Stomach (tissue), 9 donors: Measurements from ENCODE around the gene USP32. TPM values are rescaled to one million over a fixed set of nuclear protein-coding genes. Genes with fewer than 3 reads are reported as not detected.
A peak's percentile ranks its signal among the peaks of the same experiment; 100 is the strongest.

Source experiments
- DNase-seq, 2 donors: peaks; one replicate each; pipeline versions ENCODE4 v3.0.0 to v3.0.0-alpha.2; 2013 to 2019
- H3K27ac ChIP-seq, 5 donors: fragments of 200-600 bp in 4 of 5; sonication (generic) in 4 of 5; one replicate each; pipeline ENCODE4 v1.5.1; 2013 to 2019; ENCODE audit warnings: mild to moderate bottlenecking in 1 of 5, moderate library complexity in 1 of 5
- H3K27me3 ChIP-seq, 3 donors: fragments of 200-600 bp; sonication (generic); one replicate each; pipeline ENCODE4 v1.5.1; 2017 to 2019; ENCODE audit warnings: mixed run types in 1 of 3
- H3K36me3 ChIP-seq, 4 donors: fragments of 200-600 bp; sonication (generic); 1 replicate in 3 of 4; 2 replicates in 1 of 4; pipeline ENCODE4 v1.5.1; 2016 to 2019
- H3K4me1 ChIP-seq, 4 donors: fragments of 200-600 bp; sonication (generic); one replicate each; pipeline ENCODE4 v1.5.1; 2016 to 2019
- H3K4me3 ChIP-seq, 4 donors: fragments of 200-600 bp; sonication (generic) in 3 of 4; one replicate each; pipeline ENCODE4 v1.5.1; 2016 to 2019; ENCODE audit warnings: mild to moderate bottlenecking in 1 of 4
- H3K9me3 ChIP-seq, 4 donors: fragments of 200-600 bp; sonication (generic); one replicate each; pipeline ENCODE4 v1.5.1; 2016 to 2019
- EP300 ChIP-seq: sonication (generic); formaldehyde crosslinking; IDR thresholded peaks from one replicate; pipeline ENCODE4 v1.6.1; 2017; ENCODE audit warnings: antibody characterized with exemption
- POLR2A ChIP-seq, 4 donors: fragments of 450-650 bp; IDR thresholded peaks; one replicate each; pipeline ENCODE4 v1.6.1; 2016; ENCODE audit warnings: antibody characterized with exemption in 4 of 4, control low read depth in 2 of 4, mild to moderate bottlenecking in 1 of 4, moderate library complexity in 1 of 4
- POLR2AphosphoS5 ChIP-seq, 3 donors: sonication (generic); formaldehyde crosslinking; IDR thresholded peaks; one replicate each; pipeline ENCODE4 v1.6.1; 2016; ENCODE audit warnings: antibody characterized with exemption in 3 of 3
- WGBS, 5 donors: extraction: QIAGEN DNeasy Blood & Tissue Kit in 3 of 5; methylation state at CpG; one replicate each; pipeline versions ENCODE4 v1.1.5 to v1.1.7; 2013 to 2018; 5-methylcytosine and 5-hydroxymethylcytosine counted together
- intact Hi-C: fragments of 100-400 bp; cut with DNase I; formaldehyde crosslinking; loops from one replicate; pipeline ENCODE4 v1.15.1; 2023; ENCODE audit warnings: low total_unique reads
- polyA plus RNA-seq, 3 donors: library from polyadenylated mRNA; stranded (reverse); fragments of 200-250 nt; gene quantifications; one replicate each; pipeline ENCODE4 v1.2.3, GENCODE V29; 2013
- total RNA-seq, 5 donors: library from RNA; depleted of rRNA; stranded (reverse); fragments of >200 nt; gene quantifications; one replicate each; pipeline versions ENCODE4 v1.1.0 to v1.2.3, GENCODE V29; 2014 to 2016
- TF ChIP-seq, protein P1 (sequence below), 7 experiments: fragments of 450-650 bp in 4 of 7; fragments of 200-600 bp in 3 of 7; sonication (generic) in 3 of 7; IDR thresholded peaks; one replicate each; pipeline ENCODE4 v1.5.1; 2016 to 2019; ENCODE audit warnings: antibody characterized with exemption in 7 of 7, control low read depth in 2 of 7, mild to moderate bottlenecking in 1 of 7
- donor health status: healthy with polysubstance abuse.
- donor health status: Bipolar disorder and iron deficiency.
- donor health status: healthy.

The USP32 gene
- total and polyA plus RNA-seq, 8 donors, result 7.5 to 70.9 (median 16.0) TPM

DNA sequence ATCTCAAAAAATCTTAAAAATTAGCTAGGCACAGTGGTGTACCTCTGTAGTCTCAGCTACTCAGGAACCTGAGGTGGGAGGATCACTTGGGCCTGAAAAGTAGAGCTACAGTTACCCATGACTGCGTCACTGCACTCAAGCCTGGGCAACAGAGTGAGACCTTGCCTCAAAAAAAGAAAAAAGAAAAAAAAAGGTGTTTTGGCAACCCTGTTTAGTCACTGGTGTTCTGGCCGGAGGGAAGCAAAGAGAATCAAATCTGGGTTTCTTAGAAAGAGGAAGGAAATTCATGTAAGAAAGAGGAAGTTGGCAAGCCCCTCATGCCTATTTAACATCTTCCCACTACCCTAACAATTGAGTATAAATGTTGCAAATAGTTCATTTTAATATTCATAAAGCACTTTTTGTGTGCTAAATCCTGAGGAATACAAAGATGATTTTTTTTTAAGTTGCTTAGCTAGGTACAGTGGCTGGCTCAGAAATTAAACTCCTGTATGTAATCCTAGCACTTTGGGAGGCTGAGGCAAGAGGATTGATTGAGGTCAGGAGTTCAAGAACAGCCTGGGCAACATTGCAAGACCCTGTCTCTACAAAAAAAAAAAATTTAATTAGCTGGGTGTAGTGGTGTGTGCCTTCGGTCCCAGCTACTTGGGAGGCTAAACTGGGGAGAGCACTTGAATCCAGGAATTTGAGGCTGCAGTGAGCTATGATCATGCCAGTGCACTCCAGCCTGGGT, 6.5 kb upstream of the USP32 start:
- intact Hi-C loops, result no loop called here
- Histone ChIP-seq H3K9me3 (no peaks in the 10 kb centered on the region), H3K36me3 (no peaks in the 10 kb centered on the region), H3K4me3 (no peak overlapping the region), H3K27me3 (no peaks in the 10 kb centered on the region), H3K4me1 (peaks cover 0 to 11% (median 0%) of the 10 kb centered on the region in 4 donors), H3K27ac (peak overlapping the region in 2 of 5 donors; percentile 56 to 64)
- DNase-seq, result peak in 1 of 2 donors; percentile 16
- WGBS, 5 donors, result 73 to 85% (median 80%) methylated on average over 3 of the region's 3 CpGs
- TF ChIP-seq POLR2A (IDR thresholded peaks at IDR 0.05), result no peak
- TF ChIP-seq, protein P1, sequence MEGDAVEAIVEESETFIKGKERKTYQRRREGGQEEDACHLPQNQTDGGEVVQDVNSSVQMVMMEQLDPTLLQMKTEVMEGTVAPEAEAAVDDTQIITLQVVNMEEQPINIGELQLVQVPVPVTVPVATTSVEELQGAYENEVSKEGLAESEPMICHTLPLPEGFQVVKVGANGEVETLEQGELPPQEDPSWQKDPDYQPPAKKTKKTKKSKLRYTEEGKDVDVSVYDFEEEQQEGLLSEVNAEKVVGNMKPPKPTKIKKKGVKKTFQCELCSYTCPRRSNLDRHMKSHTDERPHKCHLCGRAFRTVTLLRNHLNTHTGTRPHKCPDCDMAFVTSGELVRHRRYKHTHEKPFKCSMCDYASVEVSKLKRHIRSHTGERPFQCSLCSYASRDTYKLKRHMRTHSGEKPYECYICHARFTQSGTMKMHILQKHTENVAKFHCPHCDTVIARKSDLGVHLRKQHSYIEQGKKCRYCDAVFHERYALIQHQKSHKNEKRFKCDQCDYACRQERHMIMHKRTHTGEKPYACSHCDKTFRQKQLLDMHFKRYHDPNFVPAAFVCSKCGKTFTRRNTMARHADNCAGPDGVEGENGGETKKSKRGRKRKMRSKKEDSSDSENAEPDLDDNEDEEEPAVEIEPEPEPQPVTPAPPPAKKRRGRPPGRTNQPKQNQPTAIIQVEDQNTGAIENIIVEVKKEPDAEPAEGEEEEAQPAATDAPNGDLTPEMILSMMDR (IDR thresholded peaks at IDR 0.05), result no peak
- no peak for TF ChIP-seq EP300
- TF ChIP-seq POLR2AphosphoS5 (IDR thresholded peaks at IDR 0.05), result no peak

GRCh38 chr17:60396412-60396811, 4.5 kb upstream of the USP32 start:
- no peak overlapping the region for H3K27ac ChIP-seq
- TF ChIP-seq, protein P1 (IDR thresholded peaks at IDR 0.05), result no peak
- no peak for TF ChIP-seq POLR2A (IDR thresholded peaks at IDR 0.05)
- no peak for TF ChIP-seq POLR2AphosphoS5 (IDR thresholded peaks at IDR 0.05)
- TF ChIP-seq EP300, result no peak
- no peaks in the 10 kb centered on the region for H3K27me3 ChIP-seq
- H3K4me1 ChIP-seq, result peaks cover 0 to 18% (median 5%) of the 10 kb centered on the region in 4 donors
- no peaks in the 10 kb centered on the region for H3K36me3 ChIP-seq
- DNase-seq, result no peak
- WGBS, 5 donors, result 27 to 47% (median 45%) methylated on average over 3 of the region's 3 CpGs
- no peak overlapping the region for H3K4me3 ChIP-seq
- intact Hi-C loops, result no loop called here
- no peaks in the 10 kb centered on the region for H3K9me3 ChIP-seq

DNA sequence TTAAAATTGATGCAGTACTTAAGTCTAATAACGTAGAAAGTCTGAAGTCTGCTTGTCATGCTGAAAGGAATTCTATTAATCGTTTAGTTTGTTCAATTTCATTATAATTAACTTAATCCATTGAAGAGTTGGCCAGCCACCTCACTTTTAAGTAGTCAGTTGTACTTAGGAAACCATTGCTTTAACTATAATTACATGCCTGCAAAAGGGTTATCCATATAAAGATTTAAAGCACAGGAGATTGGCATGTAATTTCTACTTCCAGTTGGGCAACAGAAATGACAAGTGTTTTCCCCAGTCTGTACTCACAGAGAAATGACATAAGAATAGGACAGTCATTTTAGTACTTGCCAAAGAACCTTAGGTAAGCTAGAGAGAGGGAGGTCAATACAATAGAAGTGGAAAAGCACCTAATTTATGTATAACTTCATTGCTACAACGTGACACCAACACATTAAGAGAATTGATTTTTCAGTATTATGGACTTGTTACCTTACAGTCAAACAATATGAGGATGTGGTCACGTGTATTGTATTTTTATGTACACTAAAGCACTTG, 3.7 kb upstream of the USP32 start:
- intact Hi-C loops, result no loop called here
- H3K27ac ChIP-seq, result no peak overlapping the region
- H3K4me3 ChIP-seq, result no peak overlapping the region
- no peaks in the 10 kb centered on the region for H3K9me3 ChIP-seq
- DNase-seq, result no peak
- no peaks in the 10 kb centered on the region for H3K36me3 ChIP-seq
- H3K27me3 ChIP-seq, result no peaks in the 10 kb centered on the region
- TF ChIP-seq POLR2AphosphoS5 (IDR thresholded peaks at IDR 0.05), result no peak
- no peak for TF ChIP-seq EP300
- TF ChIP-seq, protein P1 (IDR thresholded peaks at IDR 0.05), result no peak
- TF ChIP-seq POLR2A (IDR thresholded peaks at IDR 0.05), result no peak
- WGBS, 5 donors, result 73 to 86% (median 83%) methylated on average over 4 of the region's 4 CpGs
- H3K4me1 ChIP-seq, result peaks cover 2 to 25% (median 13%) of the 10 kb centered on the region in 4 donors

DNA sequence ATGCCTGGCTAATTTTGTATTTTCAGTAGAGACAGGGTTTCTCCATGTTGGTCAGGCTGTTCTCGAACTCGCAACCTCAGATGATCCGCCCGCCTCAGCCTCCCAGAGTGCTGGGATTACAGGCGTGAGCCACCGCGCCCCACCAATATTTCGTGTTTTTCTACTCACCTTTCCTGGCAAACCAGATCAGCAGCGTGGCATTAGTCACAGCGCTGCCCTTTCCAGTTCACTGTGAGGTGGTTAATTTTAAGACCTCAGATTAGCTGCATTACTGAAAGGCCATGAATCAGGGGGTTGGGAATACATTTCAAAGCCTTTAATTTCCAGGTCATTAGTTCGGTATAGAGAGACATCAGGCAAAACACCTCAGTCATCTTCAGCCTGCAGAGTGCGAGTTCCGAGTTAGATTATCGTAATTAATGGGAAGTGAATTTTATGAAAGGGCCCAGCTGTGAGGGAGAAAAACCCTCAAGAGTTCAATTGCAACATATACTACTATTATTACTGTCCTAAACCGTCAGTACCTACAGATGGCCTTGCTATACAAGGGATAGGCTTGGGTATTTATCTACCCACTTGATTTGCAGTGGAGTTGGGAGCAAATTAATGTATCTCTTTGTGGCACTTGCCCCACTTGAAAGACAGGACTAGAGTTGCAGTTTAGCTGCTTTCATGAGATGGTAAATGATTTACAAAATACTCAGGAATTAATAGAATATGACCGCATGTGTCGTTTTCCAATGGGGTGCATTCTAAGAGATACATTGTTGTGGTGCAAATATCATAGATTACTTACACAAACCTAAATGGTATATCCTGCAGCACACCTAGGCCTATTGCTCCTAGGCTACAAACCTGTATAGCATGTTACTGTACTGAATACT, 2.1 kb upstream of the USP32 start:
- WGBS, 5 donors, result 86 to 96% (median 92%) methylated on average over 17 of the region's 17 CpGs
- no peak for TF ChIP-seq POLR2AphosphoS5 (IDR thresholded peaks at IDR 0.05)
- no peak for TF ChIP-seq POLR2A (IDR thresholded peaks at IDR 0.05)
- TF ChIP-seq, protein P1 (IDR thresholded peaks at IDR 0.05), result no peak
- TF ChIP-seq EP300, result no peak
- no peak overlapping the region for H3K4me3 ChIP-seq
- H3K9me3 ChIP-seq, result no peaks in the 10 kb centered on the region
- H3K4me1 ChIP-seq, result peaks cover 16 to 40% (median 27%) of the 10 kb centered on the region in 4 donors
- H3K27me3 ChIP-seq, result no peaks in the 10 kb centered on the region
- no peak for DNase-seq
- peak overlapping the region in 1 of 5 donors; percentile 2 for H3K27ac ChIP-seq
- intact Hi-C loops, result no loop called here
- no peaks in the 10 kb centered on the region for H3K36me3 ChIP-seq
